Right renal pelvis (tissue), 4 donors: Measurements from ENCODE around the gene RIMS3. TPM values are rescaled to one million over a fixed set of nuclear protein-coding genes. Genes with fewer than 3 reads are reported as not detected.
A peak's percentile ranks its signal among the peaks of the same experiment; 100 is the strongest.
"Not testable (repeated sequence)": the region's sequence is repeated elsewhere in the genome, so short reads cannot be mapped to it uniquely, and the experiment has no call there.

Experiments used
- DNase-seq, 4 donors: peaks; one replicate each; pipeline ENCODE4 v3.0.0-alpha.2; 2013; ENCODE audit warnings: low read depth in 4 of 4, low spot score in 3 of 4, missing footprints in 1 of 4
- polyA plus RNA-seq, 4 donors: library from polyadenylated mRNA; unstranded; fragments of 120-200 nt; gene quantifications; one replicate each; pipeline ENCODE4 v1.2.1, GENCODE V29; 2013; ENCODE audit not compliant: insufficient read length in 4 of 4

RIMS3 gene
- polyA plus RNA-seq, 4 donors: 1.7 to 1.8 (median 1.7) TPM

DNA sequence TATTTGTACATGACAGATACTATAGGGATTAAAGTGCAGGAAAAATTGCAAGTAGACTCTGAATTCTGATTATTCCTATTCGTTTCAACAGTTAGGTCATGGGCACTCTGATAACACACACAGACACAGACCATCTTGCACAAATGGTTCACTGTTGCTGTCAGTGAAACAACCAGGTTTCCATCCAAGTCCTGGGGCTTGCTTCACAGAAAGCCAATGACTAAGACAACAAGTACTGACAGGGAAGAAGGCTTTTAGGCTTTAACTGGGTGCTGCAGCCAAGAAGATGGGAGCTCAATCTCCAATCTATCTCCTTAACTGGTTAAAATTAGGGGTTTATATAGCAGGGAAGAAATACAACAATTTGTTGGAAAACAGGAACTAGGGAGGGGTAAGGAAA lies 57.6 kb downstream of the RIMS3 start:
- DNase-seq: no peak

DNA sequence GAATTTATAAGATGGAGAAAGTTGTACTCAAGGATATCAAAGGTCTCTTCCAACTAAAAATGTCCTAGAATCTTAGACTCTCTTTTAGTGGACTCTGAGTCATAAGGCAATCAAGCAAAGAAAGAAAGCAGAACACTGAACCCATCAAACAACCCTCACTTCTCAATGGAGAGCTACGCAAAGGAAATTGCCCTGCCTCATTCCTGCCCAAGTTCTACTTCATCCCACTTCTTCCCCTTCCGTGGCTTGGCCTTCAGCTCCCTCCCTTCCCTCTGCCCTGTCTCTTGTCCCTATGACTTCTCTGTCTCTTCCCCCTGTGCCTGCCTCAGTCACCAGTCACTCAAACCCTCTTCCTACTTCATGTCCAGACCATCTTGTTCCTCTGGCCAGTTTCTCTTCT lies 58.5 kb downstream of the RIMS3 start:
- DNase-seq: no peak

GRCh38 chr1:40606194-40606593 lies 59.3 kb downstream of the RIMS3 start:
- DNase-seq: no peak

- no peak for DNase-seq
Observed at GRCh38 chr1:40599926-40600325, 65.6 kb downstream of the RIMS3 start.

DNA sequence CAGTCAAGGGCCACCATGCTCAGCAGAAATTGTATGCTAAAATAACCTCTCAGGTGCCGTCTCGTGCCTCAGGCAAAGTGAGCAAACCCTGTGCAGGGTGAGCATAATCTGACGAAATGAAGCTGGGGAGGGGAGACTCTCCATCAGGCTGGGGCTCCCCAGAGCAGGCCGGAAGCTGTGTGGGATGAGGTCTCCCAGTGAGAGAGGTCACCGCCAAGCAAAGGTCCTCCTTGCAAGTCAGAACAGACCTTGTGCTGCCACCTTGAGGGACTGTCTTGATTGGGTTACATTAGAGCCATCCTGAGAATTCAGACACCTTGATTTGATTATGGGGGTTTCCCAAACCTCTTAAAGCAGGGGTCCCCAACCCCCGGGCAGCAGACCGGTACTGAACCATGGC lies 69.9 kb downstream of the RIMS3 start:
- DNase-seq: no peak

DNA sequence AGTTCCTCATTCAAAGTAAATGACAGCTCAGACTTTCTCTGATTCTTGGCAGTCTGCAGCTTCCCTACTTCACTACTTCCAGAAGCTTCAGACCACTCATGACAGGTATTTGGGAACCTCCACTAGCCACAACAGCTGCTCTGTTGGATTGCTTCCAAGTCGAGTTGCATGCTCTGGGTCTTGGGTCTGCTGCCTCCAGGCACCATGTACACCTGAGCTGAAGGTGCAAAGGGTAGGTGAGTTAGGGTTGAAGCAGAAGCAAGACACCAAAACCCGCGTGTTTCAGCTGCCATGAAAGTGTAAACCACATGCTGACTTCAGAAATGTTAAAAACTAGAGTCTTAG lies 71.3 kb downstream of the RIMS3 start:
- DNase-seq: no peak

DNA sequence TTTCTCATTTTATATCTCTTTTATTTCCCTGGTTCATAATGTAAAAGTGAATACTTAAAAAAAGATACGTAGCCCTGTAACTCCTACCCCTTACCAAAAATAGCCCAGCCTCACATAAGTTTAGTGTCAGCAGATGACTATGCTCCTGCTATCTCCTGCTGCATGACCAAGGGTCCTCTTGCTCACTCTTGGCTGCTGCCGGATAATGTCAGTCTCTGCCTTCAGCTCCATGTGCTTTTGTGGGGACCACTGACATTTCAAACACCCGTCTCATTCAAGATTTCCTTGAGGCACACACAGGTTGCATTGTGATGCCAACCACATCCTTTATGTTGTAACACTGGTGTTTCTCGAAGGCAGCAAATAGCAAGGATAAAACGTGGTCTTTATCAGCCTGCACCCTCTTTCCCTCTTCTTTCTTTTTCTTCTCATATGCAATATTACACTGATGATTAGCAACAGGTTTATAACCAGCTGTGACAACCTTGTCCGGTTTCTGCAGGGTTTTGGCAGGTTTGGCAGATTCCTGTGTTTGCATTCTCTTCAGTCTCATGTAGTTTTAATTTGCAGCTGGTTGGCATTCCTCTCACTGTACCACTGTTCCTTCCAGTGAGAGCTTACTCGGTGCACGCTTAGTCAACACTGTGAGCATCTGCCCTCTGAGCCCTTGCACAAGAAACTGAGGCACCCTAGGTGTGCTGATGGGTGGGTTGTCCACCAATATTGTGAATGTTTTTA lies 71.9 kb downstream of the RIMS3 start:
- no peak for DNase-seq

DNA sequence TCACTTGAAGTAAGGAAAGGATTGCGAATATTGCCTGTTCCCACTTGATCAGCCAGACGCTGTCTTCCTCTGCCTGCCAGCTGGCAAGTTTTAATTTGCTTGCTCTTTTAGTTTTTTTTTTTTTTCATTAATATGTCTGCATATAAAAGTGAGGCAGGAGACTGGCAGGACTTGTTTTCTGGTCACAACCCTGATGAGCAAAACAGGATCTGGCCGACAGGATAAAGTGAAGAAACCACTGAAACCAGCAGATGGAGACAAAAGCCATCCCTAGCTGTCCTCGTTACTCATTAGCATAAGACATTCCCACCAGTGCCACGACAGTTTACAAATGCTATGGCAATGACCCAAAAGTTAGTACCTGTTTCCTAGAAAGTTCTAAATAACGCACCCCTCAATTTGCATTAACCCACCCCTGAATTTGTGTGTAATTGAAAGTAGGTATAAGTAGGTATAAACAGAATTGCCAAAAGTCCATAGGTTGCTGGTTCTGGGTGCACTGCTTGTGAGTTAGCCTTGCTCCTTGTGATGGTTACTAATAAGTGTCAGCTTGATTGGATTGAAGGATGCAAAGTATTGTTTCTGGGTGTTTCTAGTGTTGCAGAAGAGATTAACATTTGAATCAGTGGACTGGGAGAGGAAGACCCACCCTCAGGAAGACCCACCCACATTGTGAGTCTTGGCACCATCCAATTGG lies 73.2 kb downstream of the RIMS3 start:
- peak in 1 of 4 donors; percentile 12 for DNase-seq

DNA sequence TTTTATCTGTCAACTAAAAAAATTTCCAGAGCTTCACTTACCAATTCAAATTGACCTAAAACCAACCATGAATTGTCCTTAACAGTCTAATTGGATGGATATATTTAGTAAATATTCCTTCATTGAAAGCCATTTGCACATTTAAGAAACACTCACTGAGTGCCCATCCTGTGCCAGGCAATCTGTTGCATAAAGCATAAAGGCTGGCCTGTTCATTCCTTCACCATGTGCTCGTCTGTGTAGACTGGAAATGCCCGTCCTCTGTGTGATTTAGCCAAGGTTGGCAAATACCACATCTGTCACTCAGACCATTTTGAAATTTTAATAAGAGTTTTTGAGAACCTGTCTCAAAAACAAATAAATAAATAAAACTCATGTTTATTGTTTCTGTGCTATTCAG lies 76.9 kb downstream of the RIMS3 start:
- no peak for DNase-seq

DNA sequence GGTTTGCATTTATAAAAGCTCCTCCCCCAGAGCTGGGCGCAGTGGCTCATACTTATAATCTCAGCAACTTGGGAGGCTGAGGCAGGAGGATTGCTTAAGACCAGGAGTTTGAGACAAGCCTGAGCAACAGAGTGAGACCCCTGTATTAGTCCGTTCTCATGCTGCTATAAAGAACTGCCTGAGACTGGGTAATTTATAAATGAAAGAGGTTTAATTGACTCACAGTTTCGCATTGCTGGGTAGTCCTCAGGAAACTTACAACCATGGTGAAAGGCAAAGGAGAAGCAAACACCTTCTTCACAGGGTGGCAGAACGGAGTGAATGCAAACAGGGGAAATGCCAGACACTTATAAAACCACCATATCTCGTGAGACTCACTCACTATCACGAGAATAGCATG lies 81.5 kb downstream of the RIMS3 start:
- DNase-seq: no peak

DNA sequence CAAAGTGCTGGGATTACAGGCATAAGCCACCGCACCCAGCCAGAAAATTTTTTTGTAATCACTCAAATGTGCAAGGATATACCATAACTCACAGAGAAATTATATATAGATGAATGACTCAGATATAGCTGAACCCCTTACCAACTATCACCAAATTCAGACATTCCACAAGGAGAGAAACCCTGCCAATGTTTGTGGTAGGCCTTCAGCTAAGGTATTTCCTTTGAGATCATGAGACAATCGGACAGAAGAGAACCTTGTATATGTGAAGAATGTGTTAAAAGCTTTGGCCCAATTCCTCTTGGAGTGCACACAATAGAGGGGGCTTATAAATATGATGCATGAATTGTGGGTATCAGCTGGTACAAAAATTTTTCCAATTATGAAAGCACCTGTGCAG lies 83.4 kb downstream of the RIMS3 start:
- DNase-seq: no peak

GRCh38 chr1:40575336-40575735 lies 90.1 kb downstream of the RIMS3 start:
- no peak for DNase-seq

DNA sequence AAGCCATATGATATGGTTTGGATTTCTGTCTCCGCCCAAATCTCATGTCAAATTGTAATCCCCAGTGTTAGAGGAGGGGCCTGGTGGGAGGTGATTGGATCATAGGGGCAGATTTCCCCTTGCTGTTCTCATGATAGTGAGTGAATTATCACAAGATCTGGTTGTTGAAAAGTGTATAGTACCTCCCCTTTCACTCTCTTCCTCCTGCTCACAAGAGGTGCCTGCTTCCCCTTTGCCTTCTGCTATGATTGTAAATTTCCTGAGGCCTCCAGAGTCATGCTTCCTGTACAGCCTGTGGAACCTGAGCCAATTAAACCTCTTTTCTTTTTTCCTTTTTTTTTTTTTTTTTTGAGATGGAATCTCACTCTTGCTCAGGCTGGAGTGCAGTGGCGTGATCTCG lies 90.7 kb downstream of the RIMS3 start:
- DNase-seq: not testable (repeated sequence)

Other genes starting within 250 kb of the RIMS3 start
- 1 to 10 TPM; 4.8 to 5.6 (median 5.5) TPM for gene ZFP69B, start 215.2 kb downstream of the RIMS3 start, polyA plus RNA-seq
- gene ZFP69, start 188.4 kb downstream of the RIMS3 start, polyA plus RNA-seq: 1 to 10 TPM; 5.3 to 9.8 (median 8.3) TPM
- 10 to 100 TPM; 12.0 to 14.1 (median 12.5) TPM for gene EXO5, start 156.9 kb downstream of the RIMS3 start, polyA plus RNA-seq
- 10 to 100 TPM in 3 of 4 donors, 1 to 10 TPM in 1; 7.7 to 12.3 (median 11.3) TPM for gene ZNF684, start 134.0 kb downstream of the RIMS3 start, polyA plus RNA-seq
- gene NFYC, start 26.0 kb upstream of the RIMS3 start, polyA plus RNA-seq: 100 to 1,000 TPM in 2 of 4 donors, 10 to 100 TPM in 2; 92.0 to 106 (median 101) TPM
- gene KCNQ4, start 118.1 kb upstream of the RIMS3 start, polyA plus RNA-seq: 1 to 10 TPM; 1.5 to 2.3 (median 1.9) TPM
- 1 to 10 TPM; 3.8 to 7.7 (median 4.7) TPM for gene CITED4, start 196.7 kb upstream of the RIMS3 start, polyA plus RNA-seq